Suppressor macrophage treated with lipopolysaccharide for 1 hour (primary cell): ENCODE results near the gene MAP2K3.

Experiments used
- DNase-seq, 3 donors: peaks; one replicate each; pipeline ENCODE4 v3.0.0-alpha.2; 2020 to 2022

Gene MAP2K3

DNA sequence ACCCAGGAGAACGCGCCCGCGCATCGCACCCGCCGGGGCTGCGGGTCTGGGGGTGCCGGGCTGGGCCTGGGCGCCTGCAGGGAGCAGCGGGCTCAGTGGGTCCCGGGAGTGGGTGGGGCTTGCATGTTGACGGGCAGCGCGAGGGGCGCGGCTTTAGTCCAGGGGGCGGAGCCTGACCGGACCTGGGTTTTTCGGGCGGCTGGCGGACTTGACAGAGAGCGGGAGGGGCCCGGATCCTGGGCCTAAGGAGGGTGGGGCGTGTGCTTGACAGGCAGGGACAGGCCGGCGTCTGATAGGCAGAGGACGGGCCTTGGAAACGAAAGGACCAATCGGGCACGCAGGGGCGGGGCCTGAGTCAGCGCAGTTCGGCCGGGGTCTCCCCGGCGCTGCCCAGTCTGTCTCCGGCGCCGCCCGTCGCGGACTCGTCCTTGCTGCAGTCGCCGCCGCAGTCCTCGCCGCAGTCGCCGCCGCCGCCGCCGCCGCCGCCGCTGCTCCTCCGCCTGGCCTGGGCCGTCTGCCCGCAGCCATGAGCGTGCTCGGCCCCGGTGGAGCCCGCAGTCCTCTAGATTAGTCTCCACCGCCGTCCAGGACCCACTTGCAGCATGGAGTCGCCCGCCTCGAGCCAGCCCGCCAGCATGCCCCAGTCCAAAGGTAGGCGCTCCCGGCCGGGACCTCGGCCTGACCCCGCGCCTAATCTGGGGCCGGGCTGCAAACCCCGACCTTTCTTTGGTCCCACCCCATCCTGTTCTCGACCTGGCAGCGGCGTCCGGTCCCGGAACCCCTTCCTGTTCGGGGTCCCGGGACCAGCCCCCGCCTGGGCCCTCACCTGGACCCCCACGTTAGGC, at the start of gene MAP2K3:
MAP2K3 (plus strand) TSS at position 393 of the 845 bp plus-strand sequence; CDS start at position 603, 210 bp downstream.
- peak; percentile 99 to 100 (median 99) for DNase-seq

DNA sequence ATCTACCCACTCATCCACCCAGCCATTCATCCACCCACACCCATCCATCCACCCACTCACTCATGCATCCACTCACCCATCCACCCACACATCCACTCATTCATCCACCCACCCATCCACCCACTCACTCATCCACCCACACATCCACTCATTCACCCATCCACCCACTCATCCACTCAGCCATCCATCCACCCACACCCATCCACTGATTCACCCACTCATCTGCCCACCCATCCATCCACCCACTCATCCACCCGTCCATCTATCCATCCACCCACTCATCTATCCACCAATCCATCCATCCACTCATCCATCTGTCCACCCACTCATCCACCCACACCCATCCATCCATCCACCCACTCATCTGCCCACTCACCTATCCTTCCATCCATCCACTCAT, 48.6 kb upstream of the MAP2K3 start:
- no peak for DNase-seq

DNA sequence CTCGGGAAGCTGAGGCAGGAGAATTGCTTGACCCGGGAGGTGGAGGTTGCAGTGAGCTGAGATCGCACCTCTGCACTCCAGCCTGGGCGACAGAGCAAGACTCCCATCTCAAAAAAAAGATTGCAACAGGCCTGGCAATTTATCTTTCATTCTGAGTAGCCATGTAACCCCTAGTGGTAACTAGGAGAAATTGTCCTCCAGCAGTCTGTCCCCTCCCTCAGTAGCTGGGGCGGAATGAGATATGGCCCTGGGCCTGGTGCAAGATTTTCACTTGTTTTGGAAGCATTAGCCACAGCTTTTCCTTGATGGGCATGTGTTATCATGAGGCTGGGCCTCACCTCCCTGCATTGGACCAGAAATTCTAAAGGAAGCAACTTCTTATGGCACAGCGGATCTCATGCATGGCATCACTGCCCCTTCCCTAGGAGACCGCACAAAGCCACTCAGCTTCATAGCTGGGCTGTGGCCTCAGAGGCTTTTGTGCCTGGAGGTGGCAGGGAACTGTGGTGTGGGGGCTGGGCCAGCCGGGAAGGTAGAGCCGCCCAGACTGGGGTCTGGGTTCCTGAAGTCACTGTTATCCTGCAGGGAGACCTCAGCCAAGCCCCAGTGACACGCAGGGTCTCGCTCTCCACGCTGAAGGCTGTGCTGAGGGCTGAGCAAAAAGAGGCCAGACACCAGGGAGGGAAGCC, 44.7 kb upstream of the MAP2K3 start:
- DNase-seq: peak; percentile 23 to 45 (median 44)

DNA sequence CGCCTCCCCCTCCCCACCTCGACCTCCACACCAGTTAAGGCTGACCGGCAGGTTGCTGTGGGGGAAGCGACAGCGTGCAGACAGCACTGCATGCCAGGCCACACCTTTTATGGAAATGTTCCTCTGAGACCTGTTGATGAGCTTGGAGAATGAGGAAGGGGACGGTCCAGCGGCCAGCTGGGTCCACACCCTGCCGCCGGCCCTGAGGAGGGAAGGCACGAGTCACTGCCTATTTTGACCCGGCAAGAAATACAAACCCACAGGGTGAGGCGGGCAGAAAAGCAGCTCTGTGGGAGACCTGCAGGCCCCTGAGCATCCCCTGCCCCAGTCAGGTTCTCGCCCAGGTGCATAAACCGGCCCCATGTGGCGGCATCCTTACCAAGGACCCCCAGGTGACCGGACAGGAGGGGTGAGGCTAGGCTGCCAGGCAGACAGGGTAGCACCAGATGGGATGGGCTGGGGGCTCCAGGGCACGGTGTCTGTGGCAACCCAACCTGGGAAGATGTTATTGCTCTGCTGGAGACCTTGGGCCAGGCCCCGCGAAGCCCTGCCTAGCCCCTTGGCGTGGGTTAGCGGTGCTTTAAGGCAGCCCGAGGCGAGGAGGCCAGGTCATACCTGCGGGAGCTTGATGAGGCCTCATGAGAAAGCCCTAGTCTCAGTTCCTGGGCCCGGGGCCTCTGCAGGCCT, 44.0 kb upstream of the MAP2K3 start:
- DNase-seq: no peak

DNA sequence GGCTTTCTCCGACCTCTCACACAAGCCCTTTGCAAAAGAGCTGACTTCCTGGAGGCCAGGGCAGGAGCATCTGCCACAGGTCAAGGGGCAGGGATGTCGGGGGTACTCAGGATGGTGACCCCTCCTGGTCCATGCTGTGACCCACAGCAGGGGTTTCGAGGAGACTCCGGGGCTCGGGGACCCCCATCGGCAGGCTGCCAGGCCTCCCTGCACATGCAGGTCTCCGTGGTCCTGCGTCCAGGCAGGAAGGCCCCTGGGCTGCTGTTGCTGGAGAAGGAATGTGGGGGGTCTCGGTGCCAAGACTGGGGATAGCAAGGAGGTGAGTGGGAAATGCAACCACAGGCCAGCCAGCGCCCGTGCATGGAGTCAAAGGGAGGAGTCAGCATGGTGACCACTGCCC, 42.9 kb upstream of the MAP2K3 start:
- DNase-seq: no peak

DNA sequence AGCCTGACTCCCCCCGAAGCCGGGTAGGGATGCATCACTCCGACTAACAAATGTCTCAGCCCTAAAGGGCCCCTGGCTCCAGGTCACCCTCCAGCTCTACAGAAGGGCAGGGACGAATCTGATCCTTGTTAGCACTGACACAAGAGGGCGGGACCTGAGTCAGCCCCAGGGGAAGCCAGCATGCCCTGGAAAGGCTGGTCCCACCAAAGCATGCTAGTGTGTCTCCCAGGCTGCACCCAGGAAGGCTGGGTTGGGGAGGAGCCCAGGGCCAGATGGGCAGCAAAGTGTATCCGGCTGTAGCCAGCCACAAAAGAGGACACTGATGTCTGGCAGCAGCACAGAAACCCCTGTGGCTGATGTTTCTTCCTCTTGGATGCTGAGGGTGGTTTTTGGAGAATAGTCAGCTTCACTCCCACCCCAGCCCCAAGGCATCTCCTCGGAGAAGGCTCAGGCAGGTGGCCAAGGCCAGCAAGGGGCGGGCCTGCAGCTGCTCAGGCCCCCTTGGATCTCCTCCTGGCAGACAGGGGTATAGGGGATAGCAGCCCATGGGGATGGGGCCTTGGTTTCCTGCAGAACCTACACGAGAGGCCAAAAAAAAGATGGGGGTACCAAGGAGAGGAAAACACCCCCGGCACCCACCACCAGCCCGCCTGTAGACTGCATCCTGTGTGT, 42.3 kb upstream of the MAP2K3 start:
- DNase-seq: no peak

- DNase-seq: no peak
Observed at GRCh38 chr17:21242780-21243515, 41.6 kb upstream of the MAP2K3 start.

- DNase-seq: no peak
Observed at GRCh38 chr17:21243516-21244303, 40.8 kb upstream of the MAP2K3 start.

- no peak for DNase-seq
Observed at GRCh38 chr17:21245639-21246084, 38.8 kb upstream of the MAP2K3 start.

DNA sequence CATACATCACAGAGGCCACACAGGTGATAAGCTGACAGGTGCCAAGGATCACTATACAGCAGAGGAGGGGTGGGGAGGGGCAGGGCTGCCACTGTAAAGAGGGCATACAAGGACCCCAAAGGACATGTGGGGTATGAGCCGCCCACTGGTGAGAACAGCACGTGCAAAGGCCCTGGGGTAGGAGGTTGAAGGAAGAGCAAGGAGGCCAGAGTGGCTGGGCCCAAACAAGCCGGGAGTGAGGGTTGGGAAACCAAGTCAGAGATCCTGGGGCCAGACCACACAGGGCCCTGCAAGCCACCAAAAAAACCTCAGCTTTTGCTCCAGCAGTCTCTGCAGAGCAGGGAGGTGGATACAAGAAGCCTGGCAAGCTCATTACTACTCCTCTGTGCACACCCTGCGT, 37.8 kb upstream of the MAP2K3 start:
- no peak for DNase-seq

DNA sequence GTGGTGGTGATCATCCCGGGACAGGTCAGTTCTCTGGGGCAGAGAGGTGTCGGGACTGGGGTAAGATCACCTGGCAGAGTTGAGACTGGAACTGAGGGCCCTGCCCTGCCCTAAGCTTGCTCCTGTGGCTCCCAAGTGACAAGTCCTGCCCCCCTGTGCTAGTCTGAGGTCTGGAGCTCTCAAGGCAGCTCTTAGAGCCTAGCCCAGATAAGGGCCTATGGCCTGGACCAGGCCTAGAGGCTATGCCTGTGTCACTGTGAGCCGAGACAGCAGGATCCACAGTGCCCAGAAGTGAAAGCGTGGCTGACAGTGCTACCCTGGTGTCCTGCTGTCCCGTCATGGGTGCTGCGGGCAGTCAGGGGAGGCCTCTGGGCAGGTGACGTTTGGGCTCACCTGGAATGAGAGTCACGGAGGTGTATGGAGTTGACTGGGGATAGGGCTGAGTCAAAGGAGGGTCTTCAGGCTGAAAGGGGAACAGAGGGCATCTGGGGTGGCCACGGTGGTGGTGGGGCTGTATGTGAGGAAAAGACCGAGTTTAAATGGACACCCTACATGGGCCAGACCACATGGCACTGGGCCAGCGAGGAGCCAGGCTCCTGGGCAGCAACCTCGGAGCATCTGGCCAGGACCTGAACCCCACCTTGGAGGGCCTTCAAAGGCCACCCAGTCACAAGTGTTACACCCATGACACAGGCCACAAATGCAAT, 36.8 kb upstream of the MAP2K3 start:
- no peak for DNase-seq

DNA sequence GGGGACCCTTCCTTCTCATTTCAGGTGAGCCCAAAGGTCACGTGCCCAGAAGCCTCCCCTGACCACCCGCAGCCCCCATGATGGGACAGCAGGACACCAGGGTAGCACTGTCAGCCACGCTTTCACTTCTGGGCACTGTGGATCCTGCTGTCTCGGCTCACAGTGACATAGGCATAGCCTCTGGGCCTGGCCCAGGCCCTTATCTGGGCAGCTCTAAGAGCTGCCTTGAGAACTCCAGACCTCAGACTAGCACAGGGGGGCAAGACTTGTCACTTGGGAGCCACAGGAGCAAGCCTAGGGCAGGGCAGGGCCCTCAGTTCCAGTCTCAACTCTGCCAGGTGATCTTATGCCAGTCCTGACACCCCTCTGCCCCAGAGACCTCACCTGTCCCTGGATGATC, 36.0 kb upstream of the MAP2K3 start:
- no peak for DNase-seq

- DNase-seq: no peak
Observed at GRCh38 chr17:21249086-21249795, 35.3 kb upstream of the MAP2K3 start.

- no peak for DNase-seq
Observed at GRCh38 chr17:21249920-21250703, 34.4 kb upstream of the MAP2K3 start.

- no peak for DNase-seq
Observed at GRCh38 chr17:21250854-21251253, 33.7 kb upstream of the MAP2K3 start.

DNA sequence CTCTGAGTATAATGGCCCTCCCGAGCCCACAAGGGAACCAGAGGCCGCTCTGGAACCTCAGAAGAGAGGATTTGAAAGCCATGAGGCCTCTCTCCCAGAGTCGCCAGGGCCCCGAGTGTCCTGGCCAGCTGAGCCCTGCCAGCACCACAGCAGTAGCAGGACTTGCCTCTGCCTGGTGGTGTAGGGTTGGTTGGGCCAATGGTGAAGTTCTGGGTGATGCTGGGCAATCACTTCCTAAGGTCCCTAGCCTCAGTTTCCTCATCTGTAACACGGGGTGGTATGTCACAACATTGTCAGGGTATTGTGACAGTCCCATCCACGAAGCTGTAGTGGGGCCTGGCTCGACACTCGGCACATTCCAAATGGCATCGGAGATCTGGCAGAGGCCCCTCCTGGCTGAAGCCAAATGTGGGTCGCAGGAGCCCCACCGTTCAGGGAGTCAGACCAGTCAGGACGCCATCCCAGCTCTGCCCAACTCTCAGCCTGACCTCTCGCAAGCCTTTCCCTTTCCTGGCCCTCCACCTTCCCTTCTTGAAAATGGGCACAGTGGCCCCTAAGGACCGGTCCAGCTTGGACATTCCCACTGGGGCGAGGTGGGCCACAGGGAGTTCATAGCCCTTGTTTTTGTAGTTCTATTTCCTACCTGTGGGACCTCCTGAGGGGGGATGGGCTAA, 33.0 kb upstream of the MAP2K3 start:
- no peak for DNase-seq

- no peak for DNase-seq
Observed at GRCh38 chr17:21252289-21252795, 32.2 kb upstream of the MAP2K3 start.
